GM12892 (cell line): ENCODE measurements around the gene NIPBL.
"Not testable (repeated sequence)": the region's sequence is repeated elsewhere in the genome, so short reads cannot be mapped to it uniquely, and the experiment has no call there.

Experiments used
- DNase-seq: peaks from one replicate; pipeline ENCODE4 v3.0.0; 2011; ENCODE audit not compliant: insufficient read length
- FAIRE-seq: peaks from 2 replicates; lab custom pipeline; 2011; peaks lifted over from hg19 to GRCh38; lab: Jason Lieb, UNC
- POLR2A ChIP-seq: IDR thresholded peaks from 2 replicates; pipeline ENCODE4 v1.6.1; 2011; ENCODE audit warnings: low read depth, low read length, control low read depth
- POLR2AphosphoS5 ChIP-seq: IDR thresholded peaks from 2 replicates; pipeline ENCODE4 v1.6.1; 2011; ENCODE audit warnings: low read depth, low read length, control low read depth
- TAF1 ChIP-seq: IDR thresholded peaks from 2 replicates; pipeline ENCODE4 v1.6.1; 2011; ENCODE audit warnings: low read depth, mild to moderate bottlenecking, control low read depth, low read length, borderline replicate concordance

Gene NIPBL

GRCh38 chr5:36880761-36881160 is 4.2 kb downstream of the NIPBL start:
- FAIRE-seq, result no peak
- no peak for TF ChIP-seq POLR2A
- DNase-seq, result no peak

GRCh38 chr5:36881304-36881703 is 4.7 kb downstream of the NIPBL start:
- DNase-seq (no peak), FAIRE-seq (no peak)
- TF ChIP-seq POLR2A (no peak), POLR2AphosphoS5 (no peak), TAF1 (no peak)

GRCh38 chr5:36881807-36882206 is 5.2 kb downstream of the NIPBL start:
- FAIRE-seq (no peak), DNase-seq (no peak)
- no peak for TF ChIP-seq POLR2A
- TF ChIP-seq POLR2AphosphoS5, result no peak
- TF ChIP-seq TAF1, result no peak

DNA sequence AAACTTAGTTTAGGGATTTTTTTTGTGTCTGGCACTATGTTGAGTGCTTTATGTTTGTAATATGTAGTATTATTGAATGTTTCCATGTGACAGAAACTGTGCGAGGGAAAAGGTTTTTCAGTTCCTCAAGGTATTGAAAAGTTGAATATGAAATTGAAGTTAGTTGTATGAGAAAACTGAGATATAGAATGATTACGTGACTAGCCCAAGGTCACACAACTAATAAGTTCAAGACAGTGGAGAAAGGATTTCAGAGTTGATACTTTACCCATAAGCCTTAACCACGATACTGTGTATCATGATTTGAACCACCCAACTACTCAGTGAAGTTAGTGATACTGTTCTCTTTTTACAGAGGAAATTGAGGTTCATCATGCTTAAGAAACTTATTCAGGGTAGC is 5.7 kb downstream of the NIPBL start:
- FAIRE-seq (peak; percentile 5), DNase-seq (no peak)
- TF ChIP-seq POLR2A (no peak), TAF1 (no peak), POLR2AphosphoS5 (no peak)

DNA sequence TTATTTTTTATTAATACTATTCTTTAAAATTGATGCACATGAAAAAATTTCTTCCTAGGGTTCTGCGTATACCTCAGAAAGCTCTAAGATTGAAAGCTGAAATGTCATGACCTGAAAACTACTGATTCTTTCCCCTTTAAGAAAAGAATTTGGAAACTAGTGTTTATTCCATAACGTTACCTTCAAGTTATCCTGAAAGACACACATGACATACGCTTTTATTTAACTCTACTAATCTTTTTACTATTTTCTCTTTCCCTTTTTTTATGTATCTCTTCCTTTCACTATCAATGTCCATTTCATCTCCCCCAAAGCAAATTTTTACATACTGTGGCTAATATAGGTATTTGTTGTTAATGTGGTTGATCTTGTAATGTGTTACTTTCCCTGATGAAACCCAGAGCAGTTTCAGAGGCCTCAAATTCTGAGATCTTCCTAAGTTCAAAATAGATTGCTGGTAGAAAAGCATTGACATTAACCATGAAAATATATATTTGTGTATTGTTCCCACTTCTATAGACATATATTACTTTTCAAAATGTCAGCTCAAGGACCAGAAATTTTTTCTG is 7.4 kb downstream of the NIPBL start:
- DNase-seq, result no peak
- no peak for TF ChIP-seq POLR2A
- TF ChIP-seq TAF1, result no peak
- TF ChIP-seq POLR2AphosphoS5, result no peak
- FAIRE-seq, result no peak

- no peak for FAIRE-seq
- no peak for DNase-seq
- TF ChIP-seq TAF1, result no peak
These were observed 8.6 kb downstream of the NIPBL start for GRCh38 chr5:36885149-36885548.

GRCh38 chr5:36885566-36886485 is 9.3 kb downstream of the NIPBL start:
- TF ChIP-seq TAF1 (no peak), POLR2A (no peak), POLR2AphosphoS5 (no peak)

GRCh38 chr5:36886791-36887190 is 10.2 kb downstream of the NIPBL start:
- FAIRE-seq, result no peak
- TF ChIP-seq POLR2A, result no peak
- TF ChIP-seq TAF1, result no peak
- no peak for TF ChIP-seq POLR2AphosphoS5
- no peak for DNase-seq

More at GRCh38 chr5:36885566-36886485, 9.3 kb downstream of the NIPBL start:
- FAIRE-seq, result no peak
- no peak for DNase-seq

DNA sequence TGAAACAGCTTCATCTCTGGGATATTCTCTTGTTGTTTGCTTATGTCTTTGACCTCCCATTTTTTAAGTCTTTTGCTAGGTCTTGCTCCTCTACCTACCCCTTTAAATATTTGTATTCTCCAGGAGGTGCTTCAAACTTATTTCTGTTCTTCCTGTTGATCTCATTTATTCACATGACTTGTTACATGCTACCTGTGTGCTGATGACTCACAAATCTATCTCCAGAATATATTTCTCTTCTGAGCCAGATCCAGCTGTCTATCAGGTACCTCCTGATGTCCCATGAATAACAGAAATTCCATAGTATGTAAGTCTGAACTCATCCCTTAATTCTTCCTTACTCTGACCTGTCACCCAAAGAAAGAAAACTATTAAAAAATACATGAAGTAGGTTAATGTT is 11.0 kb downstream of the NIPBL start:
- DNase-seq, result no peak
- TF ChIP-seq TAF1 (no peak), POLR2A (no peak), POLR2AphosphoS5 (no peak)
- no peak for FAIRE-seq

DNA sequence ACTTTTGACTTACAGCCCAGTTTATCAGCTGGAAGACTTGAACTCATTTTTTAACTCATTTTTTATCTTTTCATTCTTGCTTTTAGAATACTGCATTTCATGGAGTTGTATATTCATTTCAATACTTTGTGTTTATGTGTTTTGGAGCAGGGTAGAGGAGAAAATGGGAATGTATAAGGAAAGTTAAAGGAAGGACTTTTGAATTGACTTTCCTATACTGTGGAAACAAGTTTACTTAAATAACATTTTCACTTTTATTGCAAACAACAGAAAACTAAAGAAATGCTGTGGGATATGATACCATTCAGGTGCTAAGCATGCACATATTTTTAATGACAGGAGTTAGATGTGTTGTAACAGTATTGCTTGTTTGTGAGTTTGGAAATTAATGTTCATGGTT is 11.7 kb downstream of the NIPBL start:
- DNase-seq (no peak), FAIRE-seq (no peak)
- no peak for TF ChIP-seq POLR2A
- no peak for TF ChIP-seq TAF1

DNA sequence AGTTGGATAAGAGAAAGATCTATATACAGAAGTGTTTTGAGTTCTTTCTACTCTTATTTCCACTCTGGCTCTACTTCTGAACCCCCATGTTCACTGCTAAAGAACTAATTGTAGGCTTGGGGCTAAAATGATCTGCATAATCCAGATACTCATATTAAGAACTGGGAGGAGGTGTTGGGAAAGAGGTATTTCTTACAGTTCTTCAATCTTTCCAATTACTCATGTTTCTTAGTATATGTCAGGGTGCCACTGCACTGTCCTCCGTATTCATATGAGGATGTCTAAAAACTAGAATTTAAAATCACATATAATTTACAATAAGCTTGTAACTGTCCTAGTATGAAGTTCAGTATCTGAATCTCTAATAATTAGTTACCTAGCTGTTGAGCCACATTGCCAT is 12.7 kb downstream of the NIPBL start:
- TF ChIP-seq POLR2AphosphoS5 (no peak), POLR2A (no peak), TAF1 (no peak)
- FAIRE-seq (no peak), DNase-seq (no peak)

DNA sequence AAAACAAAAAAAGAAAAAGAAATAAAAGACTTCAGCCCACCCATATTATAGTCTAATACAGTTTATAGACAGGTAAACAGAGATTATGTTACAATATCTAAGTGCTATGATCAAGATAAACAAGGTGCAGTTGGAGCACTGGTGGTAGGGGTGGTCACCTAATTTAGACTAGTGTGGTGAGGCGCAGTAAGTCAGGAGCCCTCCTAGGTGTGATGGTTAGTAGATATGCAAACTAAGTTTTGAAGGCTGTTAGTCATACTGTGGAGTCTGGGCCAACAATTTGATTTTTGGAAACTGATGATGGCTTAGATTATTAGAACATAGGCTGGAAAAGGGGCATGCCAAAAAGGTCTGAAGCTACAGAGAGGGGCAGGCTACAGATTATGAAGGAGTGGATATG is 14.7 kb downstream of the NIPBL start:
- FAIRE-seq (no peak), DNase-seq (no peak)
- TF ChIP-seq TAF1, result no peak
- TF ChIP-seq POLR2A, result no peak
- TF ChIP-seq POLR2AphosphoS5, result no peak

DNA sequence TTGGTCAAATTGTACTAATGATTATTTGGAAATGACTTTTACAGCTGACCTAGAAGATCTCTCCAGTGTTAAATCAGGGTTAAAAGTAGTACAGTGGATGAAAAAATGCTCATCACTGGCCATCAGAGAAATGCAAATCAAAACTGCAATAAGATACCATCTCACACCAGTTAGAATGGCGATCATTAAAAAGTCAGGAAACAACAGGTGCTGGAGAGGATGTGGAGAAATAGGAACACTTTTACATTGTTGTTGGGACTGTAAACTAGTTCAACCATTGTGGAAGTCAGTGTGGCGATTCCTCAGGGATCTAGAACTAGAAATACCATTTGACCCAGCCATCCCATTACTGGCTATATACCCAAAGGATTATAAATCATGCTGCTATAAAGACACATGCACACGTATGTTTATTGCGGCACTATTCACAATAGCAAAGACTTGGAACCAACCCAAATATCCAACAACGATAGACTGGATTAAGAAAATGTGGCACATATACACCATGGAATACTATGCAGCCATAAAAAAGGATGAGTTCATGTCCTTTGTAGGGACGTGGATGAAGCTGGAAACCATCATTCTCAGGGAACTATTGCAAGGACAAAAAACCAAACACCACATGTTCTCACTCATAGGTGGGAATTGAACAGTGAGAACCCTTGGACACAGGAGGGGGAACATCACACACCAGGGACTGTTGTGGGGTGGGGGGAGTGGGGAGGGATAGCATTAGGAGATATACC is 15.7 kb downstream of the NIPBL start:
- not testable (repeated sequence) for FAIRE-seq, DNase-seq
